ENCODE measurements around the gene GAL3ST2.
"Not testable (repeated sequence)": the region's sequence is repeated elsewhere in the genome, so short reads cannot be mapped to it uniquely, and the experiment has no call there.

Gene GAL3ST2

DNA sequence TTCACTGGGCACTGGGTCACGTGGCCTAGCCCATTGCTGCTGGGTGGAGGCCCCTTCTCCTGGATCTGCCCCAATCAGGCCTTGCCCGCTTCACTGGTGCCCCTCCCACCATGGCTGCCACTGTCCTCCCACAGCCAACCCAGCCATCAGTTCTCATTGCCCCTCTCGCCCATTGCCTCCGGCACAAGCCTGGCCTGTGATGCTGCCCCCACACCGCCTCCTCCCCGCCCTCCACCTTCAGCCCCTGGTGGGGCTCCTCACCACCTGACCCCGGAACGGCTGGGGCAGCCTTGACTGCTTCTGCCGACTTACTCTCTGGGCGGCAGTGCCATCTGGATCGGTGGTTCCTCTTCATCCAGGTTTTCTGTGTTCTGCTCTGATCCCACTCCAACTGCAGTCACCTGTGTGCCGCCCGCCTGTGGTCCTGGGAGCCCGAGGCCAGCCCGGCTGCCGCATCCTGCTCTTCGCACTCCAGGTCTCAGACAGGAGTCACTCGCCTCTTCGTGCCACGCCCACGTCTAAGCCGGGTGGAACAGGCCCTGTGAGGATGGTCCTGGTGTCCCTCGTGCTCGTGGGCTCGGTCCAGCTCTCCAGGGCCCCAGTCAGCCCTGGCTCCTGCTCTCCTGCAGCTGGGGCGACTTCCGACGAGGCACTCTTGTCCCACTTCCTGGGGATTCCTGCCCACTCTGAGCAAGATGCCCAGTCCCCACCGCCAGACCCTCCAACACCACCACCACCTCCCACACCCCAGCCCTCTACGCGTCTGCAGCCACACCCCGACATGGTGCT lies 28.0 kb upstream of the GAL3ST2 start:
- no peak for DNase-seq

GRCh38 chr2:241750076-241750840 lies 26.4 kb upstream of the GAL3ST2 start:
- no peak for DNase-seq

DNA sequence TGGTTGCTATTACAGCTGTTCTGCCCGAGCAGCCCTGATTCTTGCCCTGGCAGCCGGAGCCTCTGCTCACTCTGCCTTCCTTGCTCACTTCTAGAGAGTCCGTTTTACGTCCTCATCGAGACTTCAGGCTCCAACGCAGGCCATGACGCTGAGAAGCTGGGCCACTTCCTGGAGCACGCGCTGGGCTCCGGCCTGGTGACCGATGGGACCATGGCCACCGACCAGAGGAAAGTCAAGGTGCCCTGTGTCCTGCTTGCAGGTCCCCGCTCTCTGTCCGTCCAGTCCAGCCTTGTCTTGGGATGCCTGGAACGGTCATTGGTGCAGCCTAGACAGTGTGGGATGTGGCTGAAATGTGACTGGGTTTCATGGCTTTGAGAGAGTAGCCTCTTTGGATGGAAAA lies 25.5 kb upstream of the GAL3ST2 start:
- no peak for DNase-seq

DNA sequence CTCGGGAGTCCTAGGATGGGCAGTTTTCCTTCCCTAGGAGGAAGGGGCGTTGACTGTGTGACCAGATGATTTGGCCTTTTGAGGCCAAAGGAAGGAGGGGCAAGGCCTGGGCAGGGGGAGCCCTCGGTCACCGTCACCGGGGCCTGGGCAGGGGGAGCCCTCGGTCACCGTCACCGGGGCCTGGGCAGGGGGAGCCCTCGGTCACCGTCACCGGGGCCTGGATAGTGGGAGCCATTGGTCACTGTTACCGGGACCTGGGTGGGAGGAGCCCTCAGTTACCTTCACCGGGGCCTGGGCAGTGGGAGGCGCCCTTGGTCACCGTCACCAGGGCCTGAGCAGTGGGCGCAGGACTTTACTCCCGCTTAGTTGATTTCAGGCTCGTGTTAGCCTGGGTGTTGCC lies 24.8 kb upstream of the GAL3ST2 start:
- DNase-seq: no peak

GRCh38 chr2:241752253-241752652 lies 24.4 kb upstream of the GAL3ST2 start:
- no peak for DNase-seq

DNA sequence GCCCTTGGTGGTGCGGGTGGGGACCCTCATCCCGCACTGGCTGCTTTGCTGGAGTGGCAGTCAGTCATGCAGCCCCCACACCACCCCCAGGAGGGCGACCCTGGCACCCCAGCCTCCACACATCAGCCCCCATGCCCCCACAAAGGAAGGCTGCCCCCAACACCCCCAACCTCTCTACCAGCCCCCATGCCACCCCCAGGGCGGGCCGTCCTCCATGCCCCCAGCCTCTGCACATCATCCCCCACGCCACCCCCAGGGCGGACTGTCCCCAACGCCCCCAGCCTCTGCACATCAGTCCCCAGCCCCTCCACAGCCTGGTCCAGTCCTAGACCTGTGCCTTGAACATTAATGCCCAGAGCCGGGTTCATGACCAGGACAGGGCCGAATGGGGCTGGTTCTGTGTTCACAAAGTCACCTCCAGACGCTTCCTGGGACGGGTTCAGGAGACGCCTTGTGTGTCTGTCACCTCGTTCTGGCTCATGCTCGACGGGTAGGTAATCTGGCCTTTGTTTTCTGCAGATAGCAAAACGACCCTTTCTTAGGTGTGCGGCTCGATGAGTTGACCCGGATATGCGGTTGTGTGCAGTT lies 23.8 kb upstream of the GAL3ST2 start:
- DNase-seq: no peak

GRCh38 chr2:241753493-241753892 lies 23.1 kb upstream of the GAL3ST2 start:
- DNase-seq: no peak

DNA sequence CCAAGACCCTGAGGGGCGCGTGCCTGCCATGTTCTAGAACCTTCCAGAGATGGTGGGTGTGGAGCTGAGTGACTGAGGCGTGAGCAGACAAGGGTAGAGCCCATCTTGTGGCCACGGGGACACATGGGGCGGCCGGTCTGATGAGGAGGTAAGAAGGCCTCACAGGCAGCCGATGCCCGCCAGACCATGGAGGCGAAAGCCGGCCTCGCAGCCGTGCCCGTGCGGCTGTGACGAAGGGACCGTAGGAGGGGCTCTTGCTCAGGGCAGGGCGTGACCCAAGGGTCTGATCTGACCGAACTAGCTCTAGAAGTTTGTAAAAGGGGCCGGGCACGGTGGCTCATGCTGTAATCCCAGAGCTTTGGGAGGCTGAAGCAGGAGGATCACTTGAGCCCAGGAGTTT lies 22.6 kb upstream of the GAL3ST2 start:
- DNase-seq: no peak

DNA sequence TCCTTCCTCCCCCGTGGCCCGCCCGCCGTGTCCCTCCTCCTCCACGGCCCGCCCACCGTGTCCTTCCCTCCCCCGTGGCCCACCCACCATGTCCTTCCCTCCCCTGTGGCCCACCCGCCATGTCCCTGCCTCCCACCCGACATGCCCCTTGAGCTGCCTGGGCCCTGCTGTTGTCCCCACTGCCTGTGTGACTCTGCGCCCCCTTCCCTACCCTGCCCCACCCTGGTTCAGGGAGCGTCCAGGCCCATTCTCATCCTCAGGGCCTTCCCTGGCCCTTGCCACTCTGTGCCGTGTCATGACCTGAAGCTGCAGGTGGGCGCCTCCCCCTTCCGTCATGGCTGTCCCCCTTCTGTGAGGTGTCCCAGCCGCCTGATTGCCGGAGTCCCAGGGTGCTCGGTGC lies 21.5 kb upstream of the GAL3ST2 start:
- no peak for DNase-seq

DNA sequence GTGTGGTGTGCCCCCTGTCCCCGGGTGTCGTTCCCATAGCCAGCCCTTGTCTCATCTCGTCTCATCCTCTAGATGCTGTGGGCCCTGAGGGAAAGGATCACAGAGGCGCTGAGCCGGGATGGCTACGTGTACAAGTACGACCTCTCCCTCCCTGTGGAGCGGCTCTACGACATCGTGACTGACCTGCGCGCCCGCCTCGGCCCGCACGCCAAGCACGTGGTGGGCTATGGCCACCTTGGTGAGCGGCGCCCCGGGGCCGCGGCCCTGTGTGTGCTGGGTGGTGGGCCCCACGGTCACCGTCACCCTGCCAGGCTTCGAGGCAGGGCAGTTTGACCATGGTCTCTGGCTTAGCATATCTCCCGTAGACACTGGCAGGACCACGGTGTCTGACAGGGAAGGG lies 20.8 kb upstream of the GAL3ST2 start:
- DNase-seq: no peak

GRCh38 chr2:241759067-241759807 lies 17.4 kb upstream of the GAL3ST2 start:
- DNase-seq: no peak

DNA sequence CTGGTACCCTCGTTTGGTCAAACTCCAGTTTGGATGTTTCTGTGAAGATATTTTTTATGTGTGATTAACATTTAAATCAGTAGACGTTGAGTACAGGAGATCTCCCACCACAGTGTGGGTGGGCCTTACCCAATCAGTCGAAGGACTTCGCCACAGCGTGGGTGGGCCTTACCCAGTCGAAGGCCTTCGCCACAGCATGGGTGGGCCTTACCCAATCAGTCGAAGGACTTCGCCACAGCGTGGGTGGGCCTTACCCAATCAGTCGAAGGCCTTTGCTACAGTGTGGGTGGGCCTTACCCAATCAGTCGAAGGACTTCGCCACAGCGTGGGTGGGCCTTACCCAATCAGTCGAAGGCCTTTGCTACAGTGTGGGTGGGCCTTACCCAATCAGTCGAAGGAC lies 16.7 kb upstream of the GAL3ST2 start:
- not testable (repeated sequence) for DNase-seq

GRCh38 chr2:241760301-241760771 lies 16.3 kb upstream of the GAL3ST2 start:
- DNase-seq: no peak

DNA sequence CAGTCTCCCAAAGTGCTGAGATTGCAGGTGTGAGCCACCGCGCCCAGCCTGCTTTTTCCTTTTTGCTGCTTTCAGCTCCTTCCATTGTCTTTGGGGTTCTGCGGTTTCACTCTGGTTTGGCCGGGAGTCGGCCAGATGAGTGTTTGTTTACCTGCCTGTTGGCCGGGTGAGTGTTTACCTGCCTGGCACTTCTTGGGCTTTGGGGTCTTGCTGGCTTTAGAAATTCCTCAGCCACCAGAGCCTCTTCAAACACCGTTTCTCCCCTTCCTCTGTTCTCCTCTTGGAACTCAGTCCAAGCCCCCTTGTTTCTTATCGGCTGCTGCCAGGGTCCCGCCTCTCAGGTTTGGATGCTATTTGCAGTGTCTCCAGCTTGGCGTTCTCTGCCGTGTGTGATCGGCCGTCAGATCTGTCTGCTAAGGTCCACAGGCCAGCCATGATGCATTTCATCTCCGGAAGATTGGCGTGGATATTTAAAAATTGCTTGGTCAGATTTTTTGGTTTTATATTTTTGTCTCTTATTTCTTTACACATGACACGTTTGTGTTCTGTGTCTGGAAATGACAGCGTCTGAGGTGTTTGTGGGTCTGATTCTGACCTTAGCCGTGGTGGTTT lies 14.2 kb upstream of the GAL3ST2 start:
- DNase-seq: no peak

DNA sequence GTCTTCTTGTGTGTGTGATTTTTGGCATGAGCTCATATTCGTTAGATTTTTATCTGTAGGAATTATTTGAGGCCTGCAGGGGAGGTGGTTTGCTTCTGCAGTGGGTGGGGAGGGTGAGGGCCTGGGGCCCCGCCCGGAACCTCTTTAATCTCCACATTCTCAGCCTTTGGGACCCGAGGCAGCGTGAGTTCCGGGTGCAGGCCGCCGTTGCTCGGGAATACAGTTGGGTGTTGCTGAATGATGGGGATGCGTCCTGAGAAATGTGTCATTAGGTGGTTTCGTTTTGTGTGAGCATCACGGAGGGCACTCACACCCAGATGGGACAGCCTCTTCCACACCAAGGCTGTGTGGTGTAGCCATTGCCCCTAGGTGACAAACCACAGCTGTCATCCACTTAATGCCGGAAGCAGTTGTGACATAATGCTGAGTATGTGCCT lies 13.7 kb upstream of the GAL3ST2 start:
- DNase-seq: no peak

- no peak for DNase-seq
These were observed 12.9 kb upstream of the GAL3ST2 start for GRCh38 chr2:241763551-241764274.

DNA sequence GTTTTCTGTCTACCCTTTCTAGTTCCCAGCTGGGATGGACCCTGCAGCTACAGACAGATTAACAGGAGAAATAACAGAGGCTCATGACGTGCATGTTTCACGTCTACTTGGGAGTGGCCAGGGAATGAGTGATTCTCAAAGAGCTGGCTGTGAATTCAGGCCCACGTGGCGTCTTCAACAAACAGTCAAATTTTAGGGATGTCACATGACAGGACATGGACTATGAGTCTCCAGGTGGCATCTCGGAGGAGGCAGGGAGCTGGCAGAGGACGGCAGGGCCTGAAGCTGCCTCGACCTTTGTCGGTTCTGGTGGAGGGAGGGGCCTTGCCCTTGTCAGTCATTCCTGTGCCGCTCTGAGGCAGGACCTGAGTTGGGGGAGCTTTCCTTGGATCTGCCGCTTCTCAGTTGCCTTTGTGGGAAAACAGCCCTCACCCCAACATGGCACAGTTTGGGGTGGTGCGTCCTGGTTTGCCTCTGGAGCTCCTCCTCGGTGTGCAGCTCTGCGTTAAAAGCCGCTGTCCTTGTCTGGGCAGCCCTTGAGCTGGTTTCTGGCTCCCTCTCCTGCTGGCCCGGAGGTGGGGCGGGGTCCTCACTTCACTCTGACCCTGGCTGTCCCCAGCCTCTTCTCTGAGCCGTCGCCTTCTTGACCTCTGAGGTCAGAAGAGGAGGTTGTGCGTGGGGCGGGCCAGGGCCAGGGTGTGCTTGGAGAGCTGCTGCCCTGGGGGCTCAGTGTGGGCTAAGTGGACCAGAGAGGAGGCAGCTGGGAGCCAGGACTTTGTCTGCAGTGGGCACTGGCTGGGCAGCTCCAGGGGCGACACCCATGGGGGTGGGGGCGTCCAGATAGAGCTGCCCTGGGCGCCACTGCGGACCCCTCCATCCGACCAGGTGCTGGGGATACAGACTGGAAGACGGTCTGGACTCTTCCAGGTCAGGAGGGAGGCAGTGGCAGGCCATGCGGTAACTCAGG lies 12.1 kb upstream of the GAL3ST2 start:
- no peak for DNase-seq

DNA sequence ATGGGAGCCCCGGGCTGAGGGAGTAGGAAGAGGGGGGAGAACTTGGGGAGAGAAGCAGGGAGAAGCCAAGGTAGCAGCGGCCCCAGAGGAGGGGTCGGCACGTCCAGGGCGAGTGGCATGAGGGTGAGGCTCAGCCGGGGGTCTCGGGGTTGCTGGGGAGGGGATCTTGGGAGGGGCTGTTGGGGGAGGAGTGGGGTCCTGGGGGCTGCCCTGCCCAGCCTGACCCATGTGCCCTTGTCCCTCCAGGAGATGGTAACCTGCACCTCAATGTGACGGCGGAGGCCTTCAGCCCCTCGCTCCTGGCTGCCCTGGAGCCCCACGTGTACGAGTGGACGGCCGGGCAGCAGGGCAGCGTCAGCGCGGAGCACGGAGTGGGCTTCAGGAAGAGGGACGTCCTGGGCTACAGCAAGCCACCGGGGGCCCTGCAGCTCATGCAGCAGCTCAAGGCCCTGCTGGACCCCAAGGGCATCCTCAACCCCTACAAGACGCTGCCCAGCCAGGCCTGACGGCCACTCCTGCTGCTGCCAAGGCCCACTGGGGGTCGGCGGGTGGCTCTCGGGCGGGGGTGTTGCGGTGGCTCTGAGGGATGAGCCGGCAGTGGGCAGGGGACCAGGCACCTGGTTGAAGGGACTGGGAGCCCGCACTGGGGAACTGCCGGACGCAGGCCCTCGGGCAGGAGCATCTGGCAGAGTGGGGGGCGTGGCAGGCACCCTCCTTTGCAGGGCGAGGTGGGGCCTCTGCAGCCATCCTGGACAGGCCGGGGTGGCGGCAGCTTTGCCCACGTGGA lies 9.0 kb upstream of the GAL3ST2 start:
- DNase-seq: no peak

GRCh38 chr2:241768251-241768711 lies 8.3 kb upstream of the GAL3ST2 start:
- DNase-seq: no peak

GRCh38 chr2:241768850-241769249 lies 7.8 kb upstream of the GAL3ST2 start:
- no peak for DNase-seq
